Sigmoid colon (tissue), 7 donors: Measurements from ENCODE around the gene TMED1. TPM values are rescaled to one million over a fixed set of nuclear protein-coding genes. Genes with fewer than 3 reads are reported as not detected.

ENCODE experiments used
- polyA plus RNA-seq, 3 donors: library from polyadenylated mRNA; stranded (reverse); fragments of 200-250 nt; gene quantifications; one replicate each; pipeline ENCODE4 v1.2.3, GENCODE V29; 2013
- small RNA-seq, 3 donors: library from RNA; depleted of rRNA; stranded (forward); fragments of <200 nt; gene quantifications; one replicate each; pipeline ENCODE3, GENCODE V24; 2016
- total RNA-seq, 4 donors: library from RNA; depleted of rRNA; stranded (reverse); fragments of >200 nt; gene quantifications; one replicate each; pipeline ENCODE4 v1.1.0, GENCODE V29; 2016
- donor health status: healthy with polysubstance abuse.
- donor health status: Bipolar disorder and iron deficiency.
- donor health status: healthy.

The TMED1 gene
- total and polyA plus RNA-seq, 7 donors, result 10.8 to 35.3 (median 21.8) TPM

Small RNA genes within 50 kb of the gene (small RNA-seq; reads per million reads assigned to genes)
- gene MIR199A1 (0 reads per million in 3 donors), gene MIR6793 (0 to 0.36 (median 0.22) reads per million in 3 donors)

Other genes with a start within 250 kb of the TMED1 start
- 1 to 10 TPM in 2 of 4 donors, not detected in 2; 1.1 to 3.0 TPM for gene AP1M2, start 248.9 kb downstream of the TMED1 start, total RNA-seq
- 100 to 1,000 TPM in 2 of 3 donors, 10 to 100 TPM in 1; 95.8 to 178 (median 150) TPM for gene AP1M2, start 248.9 kb downstream of the TMED1 start, polyA plus RNA-seq
- gene SLC44A2, start 210.7 kb downstream of the TMED1 start, total RNA-seq, result 10 to 100 TPM; 19.3 to 31.0 (median 25.3) TPM
- 10 to 100 TPM; 12.9 to 88.6 (median 23.4) TPM for gene SLC44A2, start 210.7 kb downstream of the TMED1 start, polyA plus RNA-seq
- gene ILF3, start 181.9 kb downstream of the TMED1 start, total RNA-seq, result 100 to 1,000 TPM in 2 of 4 donors, 10 to 100 TPM in 2; 83.5 to 109 (median 94.8) TPM
- 100 to 1,000 TPM in 1 of 3 donors, 10 to 100 TPM in 2; 25.7 to 146 (median 30.6) TPM for gene ILF3, start 181.9 kb downstream of the TMED1 start, polyA plus RNA-seq
- gene QTRT1, start 134.8 kb downstream of the TMED1 start, total RNA-seq, result 10 to 100 TPM; 21.7 to 34.2 (median 29.7) TPM
- gene QTRT1, start 134.8 kb downstream of the TMED1 start, polyA plus RNA-seq, result 10 to 100 TPM; 64.9 to 93.6 (median 69.8) TPM
- 10 to 100 TPM; 53.2 to 96.7 (median 64.1) TPM for gene DNM2, start 118.1 kb downstream of the TMED1 start, total RNA-seq
- gene DNM2, start 118.1 kb downstream of the TMED1 start, polyA plus RNA-seq, result 100 to 1,000 TPM; 152 to 326 (median 222) TPM
- 1 to 10 TPM in 2 of 4 donors, under 1 TPM in 1, not detected in 1; 0.99 to 2.1 (median 2.0) TPM for gene C19orf38, start 12.2 kb upstream of the TMED1 start, total RNA-seq
- 1 to 10 TPM in 2 of 3 donors, under 1 TPM in 1; 0.92 to 3.3 (median 1.2) TPM for gene C19orf38, start 12.2 kb upstream of the TMED1 start, polyA plus RNA-seq
- 10 to 100 TPM; 18.1 to 24.9 (median 20.8) TPM for gene CARM1, start 35.3 kb upstream of the TMED1 start, total RNA-seq
- 10 to 100 TPM; 21.6 to 51.8 (median 29.4) TPM for gene CARM1, start 35.3 kb upstream of the TMED1 start, polyA plus RNA-seq
- 10 to 100 TPM; 26.5 to 36.0 (median 28.3) TPM for gene YIPF2, start 92.4 kb upstream of the TMED1 start, total RNA-seq
- gene YIPF2, start 92.4 kb upstream of the TMED1 start, polyA plus RNA-seq, result 10 to 100 TPM; 19.4 to 61.3 (median 21.0) TPM
- gene TIMM29, start 92.6 kb upstream of the TMED1 start, total RNA-seq, result 10 to 100 TPM; 18.8 to 28.5 (median 26.0) TPM
- gene TIMM29, start 92.6 kb upstream of the TMED1 start, polyA plus RNA-seq, result 10 to 100 TPM in 2 of 3 donors, 1 to 10 TPM in 1; 9.6 to 22.6 (median 15.5) TPM
- gene SMARCA4, start 124.8 kb upstream of the TMED1 start, total RNA-seq, result 10 to 100 TPM; 22.5 to 51.0 (median 34.4) TPM
- 10 to 100 TPM; 35.4 to 73.9 (median 39.1) TPM for gene SMARCA4, start 124.8 kb upstream of the TMED1 start, polyA plus RNA-seq